ENCODE measurements around the gene PTPRN2.

PTPRN2 gene

DNA sequence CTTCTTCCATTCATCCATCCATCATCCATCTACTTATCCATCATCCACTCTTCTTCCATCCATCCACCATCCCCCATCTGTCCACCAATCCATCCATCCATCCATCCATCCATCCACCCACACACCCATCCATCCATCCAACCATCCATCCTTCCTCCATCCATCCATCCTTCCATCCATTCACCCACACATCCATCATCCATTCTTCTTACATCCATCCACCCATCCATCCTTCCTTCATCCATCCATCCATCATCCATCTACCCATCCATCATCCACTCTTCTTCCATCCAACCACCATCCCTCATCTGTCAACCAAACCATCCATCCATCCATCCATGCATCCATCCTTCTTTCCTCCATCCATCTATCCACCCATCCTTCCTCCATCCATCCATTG, 821.5 kb downstream of the PTPRN2 start:
- Histone ChIP-seq H3K9me3 (ENCODE audit: low read length) (no peaks in the 10 kb centered on the region), H3K36me3 (ENCODE audit: insufficient read depth, low read length) (no peaks in the 10 kb centered on the region), H3K9ac (ENCODE audit: low read length) (no peak overlapping the region), H3K4me1 (ENCODE audit: insufficient read depth, low read length) (no peaks in the 10 kb centered on the region), H3K27ac (ENCODE audit: low read depth, low read length) (no peak overlapping the region), H3K27me3 (ENCODE audit: control insufficient read depth in 1 of 2, insufficient read depth in 2 of 2, low read length in 2 of 2) (no peaks in the 10 kb centered on the region), H3K4me3 (ENCODE audit: low read depth in 1 of 2, low read length in 2 of 2) (no peak overlapping the region)

DNA sequence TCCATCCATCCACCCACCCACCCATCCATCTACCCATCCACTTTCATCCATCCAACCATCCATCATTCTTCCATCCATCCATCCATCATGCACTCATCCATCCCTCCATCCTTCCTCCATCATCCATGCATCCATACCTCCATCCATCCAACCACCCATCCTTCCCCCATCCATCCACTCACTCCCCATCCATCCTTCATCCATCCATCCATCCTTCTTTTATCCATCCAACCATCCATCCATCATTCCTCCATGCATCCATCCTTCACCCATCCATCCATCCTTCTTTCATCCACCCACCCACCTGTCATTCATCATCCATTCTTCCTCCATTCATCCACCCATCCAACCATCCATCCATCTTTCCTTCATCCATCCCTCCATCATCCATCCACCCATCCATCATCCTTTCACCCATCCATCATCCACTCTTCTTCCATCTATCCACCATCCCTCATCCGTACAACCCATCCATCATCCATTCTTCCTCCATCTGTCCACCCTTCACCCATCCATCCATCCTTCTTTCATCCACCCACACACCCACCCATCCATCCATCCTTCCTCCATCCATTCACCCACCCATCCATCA, 822.6 kb downstream of the PTPRN2 start:
- H3K36me3 ChIP-seq (ENCODE audit: insufficient read depth, low read length) = no peaks in the 10 kb centered on the region
- H3K9ac ChIP-seq (ENCODE audit: low read length) = no peak overlapping the region
- H3K4me1 ChIP-seq (ENCODE audit: insufficient read depth, low read length) = no peaks in the 10 kb centered on the region
- H3K4me3 ChIP-seq (ENCODE audit: low read depth in 1 of 2, low read length in 2 of 2) = no peak overlapping the region
- H3K27ac ChIP-seq (ENCODE audit: low read depth, low read length) = no peak overlapping the region
- H3K9me3 ChIP-seq (ENCODE audit: low read length) = no peaks in the 10 kb centered on the region
- H3K27me3 ChIP-seq (ENCODE audit: control insufficient read depth in 1 of 2, insufficient read depth in 2 of 2, low read length in 2 of 2) = no peaks in the 10 kb centered on the region

- Histone ChIP-seq H3K27ac (ENCODE audit: low read depth, low read length) (no peak overlapping the region), H3K9me3 (ENCODE audit: low read length) (no peaks in the 10 kb centered on the region), H3K27me3 (ENCODE audit: control insufficient read depth in 1 of 2, insufficient read depth in 2 of 2, low read length in 2 of 2) (no peaks in the 10 kb centered on the region), H3K36me3 (ENCODE audit: insufficient read depth, low read length) (no peaks in the 10 kb centered on the region), H3K4me1 (ENCODE audit: insufficient read depth, low read length) (no peaks in the 10 kb centered on the region), H3K4me3 (ENCODE audit: low read depth in 1 of 2, low read length in 2 of 2) (no peak overlapping the region), H3K9ac (ENCODE audit: low read length) (no peak overlapping the region)
These were observed 823.4 kb downstream of the PTPRN2 start for GRCh38 chr7:157764193-157764592.

- H3K27me3 ChIP-seq (ENCODE audit: control insufficient read depth in 1 of 2, insufficient read depth in 2 of 2, low read length in 2 of 2) = no peaks in the 10 kb centered on the region
- no peak overlapping the region for H3K4me3 ChIP-seq (ENCODE audit: low read depth in 1 of 2, low read length in 2 of 2)
- H3K4me1 ChIP-seq (ENCODE audit: insufficient read depth, low read length) = no peaks in the 10 kb centered on the region
- no peaks in the 10 kb centered on the region for H3K9me3 ChIP-seq (ENCODE audit: low read length)
- H3K36me3 ChIP-seq (ENCODE audit: insufficient read depth, low read length) = no peaks in the 10 kb centered on the region
- H3K9ac ChIP-seq (ENCODE audit: low read length) = no peak overlapping the region
- H3K27ac ChIP-seq (ENCODE audit: low read depth, low read length) = no peak overlapping the region
These were observed 824.2 kb downstream of the PTPRN2 start for GRCh38 chr7:157763279-157764000.

GRCh38 chr7:157762824-157763223, 824.8 kb downstream of the PTPRN2 start:
- H3K4me1 ChIP-seq (ENCODE audit: insufficient read depth, low read length) = no peaks in the 10 kb centered on the region
- no peak overlapping the region for H3K4me3 ChIP-seq (ENCODE audit: low read depth in 1 of 2, low read length in 2 of 2)
- H3K27me3 ChIP-seq (ENCODE audit: control insufficient read depth in 1 of 2, insufficient read depth in 2 of 2, low read length in 2 of 2) = no peaks in the 10 kb centered on the region
- no peaks in the 10 kb centered on the region for H3K9me3 ChIP-seq (ENCODE audit: low read length)
- no peak overlapping the region for H3K27ac ChIP-seq (ENCODE audit: low read depth, low read length)
- no peaks in the 10 kb centered on the region for H3K36me3 ChIP-seq (ENCODE audit: insufficient read depth, low read length)
- no peak overlapping the region for H3K9ac ChIP-seq (ENCODE audit: low read length)

- Histone ChIP-seq H3K36me3 (ENCODE audit: insufficient read depth, low read length) (no peaks in the 10 kb centered on the region), H3K9ac (ENCODE audit: low read length) (no peak overlapping the region), H3K27me3 (ENCODE audit: control insufficient read depth in 1 of 2, insufficient read depth in 2 of 2, low read length in 2 of 2) (no peaks in the 10 kb centered on the region), H3K27ac (ENCODE audit: low read depth, low read length) (no peak overlapping the region), H3K9me3 (ENCODE audit: low read length) (no peaks in the 10 kb centered on the region), H3K4me3 (ENCODE audit: low read depth in 1 of 2, low read length in 2 of 2) (no peak overlapping the region), H3K4me1 (ENCODE audit: insufficient read depth, low read length) (no peaks in the 10 kb centered on the region)
These were observed 827.5 kb downstream of the PTPRN2 start for GRCh38 chr7:157760004-157760730.

DNA sequence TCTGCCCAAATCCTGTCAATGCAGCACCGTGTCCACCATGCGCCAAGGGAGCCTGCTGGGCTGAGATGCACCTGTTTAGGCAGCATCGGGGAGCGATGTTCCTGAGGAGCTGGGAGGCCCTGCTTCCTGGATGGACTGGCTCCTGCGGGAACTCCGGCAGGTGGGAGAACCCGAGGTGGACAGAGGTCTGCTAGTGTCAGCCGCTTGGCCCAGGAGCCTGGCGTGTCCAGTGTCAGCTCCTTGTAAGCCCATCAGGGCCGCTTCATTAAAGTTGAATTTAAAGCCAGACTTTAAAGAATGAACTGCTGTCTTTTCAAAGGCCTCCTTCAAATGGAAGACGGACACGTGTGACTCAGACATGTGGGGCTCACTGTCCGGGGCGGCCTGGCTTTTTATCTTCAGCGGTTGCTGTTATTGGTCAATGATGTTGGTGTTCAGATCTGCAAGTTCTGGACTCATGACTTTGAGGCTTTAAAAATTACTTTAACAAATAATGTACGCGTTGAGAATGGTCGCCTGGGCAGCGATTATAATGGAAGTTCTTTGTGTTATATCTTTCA, 828.3 kb downstream of the PTPRN2 start:
- Histone ChIP-seq H3K27me3 (ENCODE audit: control insufficient read depth in 1 of 2, insufficient read depth in 2 of 2, low read length in 2 of 2) (no peaks in the 10 kb centered on the region), H3K27ac (ENCODE audit: low read depth, low read length) (no peak overlapping the region), H3K4me3 (ENCODE audit: low read depth in 1 of 2, low read length in 2 of 2) (no peak overlapping the region), H3K36me3 (ENCODE audit: insufficient read depth, low read length) (no peaks in the 10 kb centered on the region), H3K9me3 (ENCODE audit: low read length) (no peaks in the 10 kb centered on the region), H3K4me1 (ENCODE audit: insufficient read depth, low read length) (no peaks in the 10 kb centered on the region), H3K9ac (ENCODE audit: low read length) (no peak overlapping the region)

DNA sequence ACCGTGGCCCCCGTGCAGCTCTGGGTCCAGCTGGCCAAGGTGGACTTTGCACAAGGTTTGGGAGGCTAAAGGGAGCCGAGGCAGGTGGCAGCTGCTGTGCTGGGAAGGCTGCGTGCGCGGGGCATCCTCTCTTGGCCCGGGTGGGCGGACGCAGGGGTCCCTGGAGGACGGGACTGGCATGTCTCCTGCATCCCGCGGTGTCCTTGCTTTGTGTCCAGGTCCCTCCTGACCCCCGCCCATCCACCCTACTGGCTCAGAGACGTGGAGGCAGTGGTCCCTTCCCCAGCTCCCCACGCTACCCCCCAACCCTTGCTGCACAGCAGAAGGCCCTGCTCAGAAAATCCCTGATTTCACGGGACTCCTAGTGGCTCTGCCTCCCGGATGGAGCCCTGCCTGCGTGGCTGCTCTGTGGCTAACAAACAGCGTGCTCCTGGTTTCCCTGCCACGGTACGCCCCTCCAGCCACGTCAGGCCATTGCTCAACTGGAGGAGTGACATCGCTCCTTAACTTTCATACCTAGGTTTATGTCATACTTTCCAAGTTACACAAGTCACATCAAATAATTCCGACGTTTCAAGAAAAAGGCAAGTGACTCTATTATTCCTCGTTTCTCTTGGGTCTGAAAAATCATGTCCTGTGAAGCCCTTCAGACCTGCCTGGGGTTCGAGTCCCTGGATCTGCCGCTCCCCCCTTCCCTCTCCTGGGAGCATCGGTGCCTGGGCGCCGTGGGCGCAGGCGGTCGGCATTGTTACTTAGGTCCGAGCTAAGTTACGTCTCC, 829.0 kb downstream of the PTPRN2 start:
- no peaks in the 10 kb centered on the region for H3K4me1 ChIP-seq (ENCODE audit: insufficient read depth, low read length)
- no peak overlapping the region for H3K4me3 ChIP-seq (ENCODE audit: low read depth in 1 of 2, low read length in 2 of 2)
- H3K36me3 ChIP-seq (ENCODE audit: insufficient read depth, low read length) = no peaks in the 10 kb centered on the region
- H3K9ac ChIP-seq (ENCODE audit: low read length) = no peak overlapping the region
- no peaks in the 10 kb centered on the region for H3K9me3 ChIP-seq (ENCODE audit: low read length)
- no peak overlapping the region for H3K27ac ChIP-seq (ENCODE audit: low read depth, low read length)
- H3K27me3 ChIP-seq (ENCODE audit: control insufficient read depth in 1 of 2, insufficient read depth in 2 of 2, low read length in 2 of 2) = no peaks in the 10 kb centered on the region

DNA sequence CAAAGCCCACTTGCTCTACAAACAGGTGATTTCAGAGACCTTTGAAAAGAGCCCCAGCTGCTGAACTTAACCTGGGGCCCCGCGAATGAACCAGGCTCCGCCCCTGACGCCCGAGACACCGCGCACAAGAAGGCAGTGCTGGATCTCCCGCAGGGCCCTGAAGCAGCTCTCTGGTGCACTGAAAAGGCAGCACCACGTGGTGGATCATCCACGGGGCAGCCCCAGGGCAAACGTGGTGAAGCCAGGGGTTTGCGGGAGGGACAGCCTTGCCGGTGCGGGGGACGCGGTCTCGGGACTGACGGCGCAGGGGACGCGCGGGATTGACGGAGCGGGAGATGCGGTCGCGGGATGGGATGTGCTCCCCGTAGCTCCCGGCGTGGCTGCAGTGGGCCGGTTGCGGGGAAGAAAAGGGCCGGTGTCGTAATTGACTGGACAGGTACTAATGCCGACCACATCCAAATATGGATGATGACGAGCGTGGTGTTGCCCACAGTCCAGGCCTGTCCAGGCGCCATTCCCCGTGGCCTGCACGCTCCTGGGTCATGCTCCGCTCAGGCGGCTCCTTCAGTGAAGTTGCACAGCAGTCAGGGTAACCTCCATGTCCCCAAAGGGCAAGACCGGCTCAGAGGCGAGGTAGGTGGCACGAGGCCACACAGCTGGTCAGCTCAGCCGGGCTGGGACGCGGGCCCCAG, 829.7 kb downstream of the PTPRN2 start:
- Histone ChIP-seq H3K9me3 (ENCODE audit: low read length) (no peaks in the 10 kb centered on the region), H3K36me3 (ENCODE audit: insufficient read depth, low read length) (no peaks in the 10 kb centered on the region), H3K4me3 (ENCODE audit: low read depth in 1 of 2, low read length in 2 of 2) (no peak overlapping the region), H3K9ac (ENCODE audit: low read length) (no peak overlapping the region), H3K27me3 (ENCODE audit: control insufficient read depth in 1 of 2, insufficient read depth in 2 of 2, low read length in 2 of 2) (no peaks in the 10 kb centered on the region), H3K4me1 (ENCODE audit: insufficient read depth, low read length) (no peaks in the 10 kb centered on the region), H3K27ac (ENCODE audit: low read depth, low read length) (no peak overlapping the region)

GRCh38 chr7:157757211-157757610, 830.4 kb downstream of the PTPRN2 start:
- Histone ChIP-seq H3K9ac (ENCODE audit: low read length) (no peak overlapping the region), H3K36me3 (ENCODE audit: insufficient read depth, low read length) (no peaks in the 10 kb centered on the region), H3K9me3 (ENCODE audit: low read length) (no peaks in the 10 kb centered on the region), H3K27ac (ENCODE audit: low read depth, low read length) (no peak overlapping the region), H3K4me1 (ENCODE audit: insufficient read depth, low read length) (no peaks in the 10 kb centered on the region), H3K4me3 (ENCODE audit: low read depth in 1 of 2, low read length in 2 of 2) (no peak overlapping the region), H3K27me3 (ENCODE audit: control insufficient read depth in 1 of 2, insufficient read depth in 2 of 2, low read length in 2 of 2) (no peaks in the 10 kb centered on the region)

Measured in muscle layer of colon (tissue), 2 donors.